ENCODE measurements around the gene MYO1E.

Gene MYO1E

GRCh38 chr15:59259137-59259943 lies 113.3 kb downstream of the MYO1E start:
- DNase-seq (ENCODE audit: low spot score), result no peak

DNA sequence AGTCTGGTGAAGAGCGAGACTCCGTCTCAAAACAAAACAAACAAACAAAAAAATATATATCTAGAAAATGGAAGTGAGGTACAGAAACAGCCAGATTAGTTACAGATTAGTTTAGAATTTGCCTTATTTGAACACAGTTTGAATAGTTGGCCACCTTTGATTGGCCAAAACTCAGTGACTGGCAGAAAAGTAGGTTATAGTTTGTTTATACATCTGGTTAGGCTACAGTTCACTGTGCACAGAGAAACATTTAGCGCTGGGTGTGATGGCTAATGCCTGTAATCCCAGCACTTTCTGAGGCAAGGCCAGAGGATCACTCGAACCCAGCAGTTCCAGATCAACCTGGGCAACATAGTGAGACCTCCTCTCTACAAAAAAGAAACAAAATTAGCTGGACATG lies 114.4 kb downstream of the MYO1E start:
- DNase-seq (ENCODE audit: low spot score), result no peak

DNA sequence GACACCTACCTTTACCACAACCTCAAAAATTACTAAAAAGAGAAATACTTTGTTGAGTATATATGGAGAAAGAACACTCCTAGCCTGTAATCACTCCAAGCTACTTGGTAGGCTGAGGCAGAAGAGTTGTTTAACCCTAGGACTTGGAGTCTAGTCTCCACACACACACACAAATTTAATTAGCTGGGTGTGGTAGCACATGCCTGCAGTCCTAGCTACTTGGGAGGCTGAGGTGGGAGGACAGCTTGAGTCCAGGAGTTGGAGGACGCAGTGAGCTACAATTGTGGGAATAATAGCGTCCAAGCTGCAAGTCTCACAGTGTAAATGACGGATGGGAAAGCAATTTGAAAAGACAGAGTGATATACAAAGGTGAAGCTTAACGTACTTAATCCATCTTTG lies 115.5 kb downstream of the MYO1E start:
- DNase-seq (ENCODE audit: low spot score), result no peak

GRCh38 chr15:59256482-59256881 lies 116.2 kb downstream of the MYO1E start:
- DNase-seq (ENCODE audit: low spot score), result no peak

DNA sequence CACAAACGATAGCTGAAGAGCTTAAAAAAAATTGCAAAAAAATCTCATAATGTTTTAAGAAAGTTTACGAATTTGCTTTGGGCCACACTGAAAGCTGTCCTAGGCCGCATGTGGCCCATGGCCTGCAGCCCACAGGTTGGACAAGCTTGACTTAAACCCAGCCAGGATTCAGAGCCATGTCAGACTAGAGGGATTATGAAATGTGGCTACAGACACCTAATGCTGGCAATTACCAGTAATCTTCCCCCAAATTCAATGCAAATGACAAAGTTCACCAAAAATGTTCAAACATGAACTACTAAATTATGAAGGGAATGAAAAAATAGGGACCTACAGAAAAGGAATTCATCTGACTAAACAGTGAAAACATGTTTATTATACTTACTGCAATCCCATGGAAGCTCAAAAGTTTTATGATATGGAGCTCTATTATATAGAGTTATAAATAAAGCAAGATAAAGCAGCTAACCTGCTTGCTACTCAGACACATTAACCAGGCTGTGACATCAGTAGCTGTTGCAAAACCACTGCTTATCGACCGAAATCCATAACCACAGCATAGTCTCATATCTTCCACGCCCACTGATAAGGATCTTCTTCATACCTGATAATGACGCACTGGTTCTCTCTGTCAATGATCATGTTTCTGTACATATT lies 116.9 kb downstream of the MYO1E start:
- DNase-seq (ENCODE audit: low spot score), result no peak

- DNase-seq (ENCODE audit: low spot score), result no peak
Observed at GRCh38 chr15:59252137-59252536, 120.5 kb downstream of the MYO1E start.

DNA sequence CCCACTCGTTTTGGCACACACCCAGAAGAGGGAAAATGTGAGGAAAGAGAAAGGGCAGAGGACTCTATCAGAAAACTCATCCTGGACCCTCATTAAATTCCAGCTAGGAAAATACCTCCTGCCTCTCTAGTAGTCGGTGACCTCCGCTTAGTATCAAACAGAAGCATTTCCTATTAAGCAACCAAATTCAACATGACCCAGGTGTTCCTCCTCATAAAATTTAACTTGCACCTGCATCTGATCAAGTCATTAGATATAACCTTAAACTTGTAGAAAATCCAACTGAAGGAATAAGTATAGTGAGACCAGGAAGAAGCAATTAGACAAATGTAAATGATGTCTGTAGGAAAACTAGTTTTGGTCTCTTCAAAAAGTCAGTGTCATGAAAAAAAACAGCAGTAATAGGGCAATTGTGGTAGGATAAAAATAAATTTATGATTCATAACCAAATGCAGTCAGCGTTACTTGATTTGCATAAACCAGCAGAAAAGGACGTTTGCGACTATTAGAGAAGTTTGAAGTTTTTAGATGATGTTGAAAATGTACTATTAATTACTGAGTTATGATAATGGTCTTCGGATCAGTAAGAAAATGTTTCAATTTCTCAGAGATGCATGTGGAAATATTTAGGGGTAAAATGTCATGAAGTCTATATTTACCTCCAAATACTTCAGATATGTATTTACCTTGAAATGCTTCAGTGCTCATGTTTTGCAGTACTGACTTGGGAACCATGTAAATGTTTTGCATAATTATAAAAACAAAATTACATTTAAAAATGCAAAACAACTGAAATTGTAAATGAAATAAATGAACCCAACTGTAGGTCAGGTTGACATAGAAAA lies 121.4 kb downstream of the MYO1E start:
- DNase-seq (ENCODE audit: low spot score), result no peak

- DNase-seq (ENCODE audit: low spot score), result no peak
Observed at GRCh38 chr15:59250249-59250648, 122.4 kb downstream of the MYO1E start.

DNA sequence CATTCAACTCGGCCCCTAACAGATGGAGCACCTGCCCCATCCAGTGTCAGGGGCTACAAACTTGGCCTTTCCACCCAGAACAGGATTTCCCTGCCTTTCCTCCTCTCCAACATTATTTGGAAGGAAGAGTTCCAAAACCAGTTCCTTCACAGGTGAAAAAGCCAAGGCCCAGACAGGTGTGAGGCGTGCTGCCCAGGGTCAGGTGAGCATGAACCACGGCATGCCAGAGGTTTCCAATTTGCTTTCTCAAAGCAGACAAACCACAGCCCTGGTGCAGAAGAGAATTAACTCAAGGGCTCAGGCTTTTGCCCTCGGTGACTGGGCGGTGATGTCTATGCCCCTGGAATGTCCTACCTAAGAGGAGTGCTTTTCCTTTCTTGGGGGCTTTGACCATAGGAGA lies 122.9 kb downstream of the MYO1E start:
- no peak for DNase-seq (ENCODE audit: low spot score)

GRCh38 chr15:59247364-59247763 lies 125.3 kb downstream of the MYO1E start:
- peak; percentile 46 for DNase-seq (ENCODE audit: low spot score)

DNA sequence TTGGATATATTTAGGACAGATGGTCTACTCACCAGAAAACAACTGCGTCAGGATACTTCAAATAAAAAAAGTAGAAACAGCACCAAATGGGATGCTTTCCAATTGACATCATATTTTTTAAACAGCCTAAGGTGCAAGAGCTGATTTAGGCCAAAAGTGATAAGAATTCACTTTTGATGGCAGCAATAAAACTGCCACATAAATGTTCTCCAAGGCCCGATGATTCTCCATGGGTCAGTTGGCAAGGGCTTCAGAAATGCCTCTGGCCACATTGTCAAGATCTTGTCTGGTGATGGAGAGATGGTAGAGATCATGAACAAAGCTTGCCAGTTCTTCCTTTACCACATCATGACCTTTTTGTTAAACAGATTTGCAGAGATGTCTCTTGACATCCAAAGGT lies 127.1 kb downstream of the MYO1E start:
- no peak for DNase-seq (ENCODE audit: low spot score)

- no peak for DNase-seq (ENCODE audit: low spot score)
Observed at GRCh38 chr15:59244337-59244736, 128.3 kb downstream of the MYO1E start.

GRCh38 chr15:59243622-59244021 lies 129.0 kb downstream of the MYO1E start:
- no peak for DNase-seq (ENCODE audit: low spot score)

GRCh38 chr15:59242649-59243048 lies 130.0 kb downstream of the MYO1E start:
- DNase-seq (ENCODE audit: low spot score), result no peak

GRCh38 chr15:59240036-59240435 lies 132.6 kb downstream of the MYO1E start:
- no peak for DNase-seq (ENCODE audit: low spot score)

DNA sequence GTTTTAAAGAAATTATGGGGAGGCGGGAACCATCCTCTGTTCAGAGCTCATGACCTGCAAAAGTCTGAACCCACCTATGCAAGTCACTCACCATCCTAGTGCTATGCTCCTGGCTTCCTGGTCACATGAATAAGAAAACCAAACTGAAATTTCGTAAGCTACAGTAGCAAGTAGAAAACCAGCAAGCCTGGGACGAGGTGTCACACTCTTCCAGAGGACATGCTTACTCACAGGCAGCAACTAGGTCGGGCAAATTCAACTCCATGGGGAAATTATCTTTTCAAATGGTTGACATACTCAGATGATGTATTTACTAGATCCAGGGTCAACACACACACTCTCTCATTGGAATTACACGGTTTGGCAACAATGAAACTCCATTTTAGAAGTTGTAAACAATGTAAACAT lies 134.7 kb downstream of the MYO1E start:
- DNase-seq (ENCODE audit: low spot score), result no peak

DNA sequence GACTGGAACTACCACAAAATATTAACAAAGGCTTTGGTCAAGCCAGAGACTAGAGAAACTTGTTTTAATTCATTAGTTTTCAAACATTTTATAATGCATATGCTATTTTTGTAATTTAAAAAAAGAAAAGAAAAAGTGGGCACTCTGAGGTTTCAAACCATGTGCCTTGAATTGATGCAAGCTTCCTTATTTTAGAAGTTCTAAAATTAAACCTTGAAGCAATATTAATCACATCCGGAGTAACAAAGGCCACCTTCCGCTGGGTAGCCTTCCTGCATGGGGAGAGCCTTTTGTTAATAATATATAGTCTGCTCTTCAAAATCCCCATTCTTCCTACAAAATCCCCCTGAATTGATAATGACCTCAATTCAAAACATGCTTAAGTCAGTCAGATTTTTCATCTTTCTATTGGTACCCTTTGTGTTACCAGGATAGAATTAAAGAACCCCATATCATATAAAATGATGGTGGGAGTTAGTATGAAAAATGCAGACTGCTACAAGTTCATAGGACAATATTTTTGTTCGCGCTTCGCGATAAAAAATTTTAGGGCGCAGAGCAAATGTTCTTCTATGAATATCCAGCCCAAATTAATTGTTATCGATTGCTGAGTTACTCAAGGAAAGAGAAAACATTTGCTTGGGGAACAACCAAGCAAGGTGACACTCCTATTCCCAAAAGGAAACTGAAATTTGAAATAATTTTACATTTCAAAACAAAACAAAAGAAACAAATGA lies 135.4 kb downstream of the MYO1E start:
- DNase-seq (ENCODE audit: low spot score), result peak; percentile 85

- DNase-seq (ENCODE audit: low spot score), result no peak
Observed at GRCh38 chr15:59236394-59236793, 136.3 kb downstream of the MYO1E start.

DNA sequence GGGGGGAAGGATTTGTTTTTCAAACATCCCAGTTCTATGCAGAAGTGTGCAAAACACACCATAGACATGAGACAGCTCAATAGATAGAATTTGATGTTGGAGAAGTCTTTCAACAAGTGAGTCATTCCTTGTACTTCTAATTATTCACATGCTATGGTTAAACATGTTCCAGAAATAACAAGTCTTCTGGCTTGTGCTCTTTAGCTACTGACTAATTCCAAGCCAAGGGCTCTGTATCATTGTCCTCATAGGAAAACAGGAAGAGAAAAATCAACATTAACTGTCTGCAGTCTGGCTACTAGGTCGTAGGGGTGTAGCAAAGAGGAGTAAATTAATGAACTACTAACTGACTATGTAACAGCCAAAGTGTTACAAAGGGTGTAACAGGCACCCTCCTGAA lies 140.2 kb downstream of the MYO1E start:
- peak; percentile 81 for DNase-seq (ENCODE audit: low spot score)

DNA sequence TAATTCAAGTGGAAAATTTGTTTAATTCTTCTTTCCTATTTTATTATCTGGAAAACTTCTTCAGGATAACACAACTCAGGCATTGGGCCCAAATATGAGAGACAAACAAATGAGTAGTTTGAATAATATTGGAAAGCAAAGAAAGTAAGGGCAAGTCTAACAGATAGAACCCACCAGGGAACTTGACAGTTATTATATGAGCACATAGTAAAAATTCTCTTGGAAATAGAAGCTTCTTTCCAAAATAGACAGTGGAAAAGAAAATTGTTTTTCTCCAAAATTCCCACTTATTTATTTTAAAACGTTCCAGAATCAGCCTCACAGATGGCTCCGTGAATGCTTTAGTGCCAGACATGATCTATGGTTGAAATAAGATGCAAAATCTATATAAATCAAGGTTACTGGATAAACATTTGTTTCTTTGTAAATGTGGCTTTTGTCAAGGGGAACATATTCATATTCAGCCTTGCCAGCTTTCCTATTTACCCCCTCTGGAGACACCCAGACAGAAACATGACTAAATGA lies 142.1 kb downstream of the MYO1E start:
- no peak for DNase-seq (ENCODE audit: low spot score)

DNA sequence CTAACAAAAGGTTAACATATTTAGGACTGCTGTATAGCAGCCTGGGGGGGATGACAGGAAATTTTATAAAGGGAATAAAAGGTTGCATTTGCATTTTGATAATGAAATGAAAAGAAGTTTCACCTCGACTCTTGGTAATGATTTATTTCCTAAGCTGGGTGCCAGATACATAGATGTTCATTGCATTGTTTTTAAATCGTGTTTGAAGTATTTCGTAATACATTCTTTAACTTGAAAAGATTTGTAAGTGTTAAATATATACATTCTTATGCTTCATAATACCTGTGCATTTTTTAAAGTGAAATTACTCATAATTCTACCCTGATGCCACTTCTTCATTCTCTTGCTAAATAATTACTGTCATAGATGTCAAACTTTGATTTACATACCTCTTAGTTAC lies 143.2 kb downstream of the MYO1E start:
- no peak for DNase-seq (ENCODE audit: low spot score)

- no peak for DNase-seq (ENCODE audit: low spot score)
Observed at GRCh38 chr15:59229015-59229414, 143.7 kb downstream of the MYO1E start.

Data from kidney capillary endothelial cell (primary cell).